Spinal cord (tissue), 10 donors: ENCODE data around the gene SLC7A6. TPM values are rescaled to one million over a fixed set of nuclear protein-coding genes. Genes with fewer than 3 reads are reported as not detected.

Experiments used
- DNase-seq, 6 donors: peaks; one replicate each; pipeline versions ENCODE4 v3.0.0 to v3.0.0-alpha.2; 2013 to 2015; ENCODE audit warnings: low spot score in 6 of 6, low read depth in 4 of 6
- H3K27ac ChIP-seq: one replicate; pipeline ENCODE4 v1.5.1; 2013; ENCODE audit warnings: low read depth, low read length, control low read depth
- H3K27me3 ChIP-seq: one replicate; pipeline ENCODE4 v1.6.1; 2013; ENCODE audit warnings: low read length; ENCODE audit not compliant: control insufficient read depth, insufficient read depth
- H3K36me3 ChIP-seq: one replicate; pipeline ENCODE4 v1.6.1; 2013; ENCODE audit warnings: low read length; ENCODE audit not compliant: control insufficient read depth, insufficient read depth
- H3K4me1 ChIP-seq: one replicate; pipeline ENCODE4 v1.6.1; 2013; ENCODE audit warnings: low read length; ENCODE audit not compliant: control insufficient read depth, insufficient read depth
- H3K4me3 ChIP-seq: one replicate; pipeline ENCODE4 v1.5.1; 2013; ENCODE audit warnings: low read depth, low read length, control low read depth
- H3K9me3 ChIP-seq: one replicate; pipeline ENCODE4 v1.6.1; 2013; ENCODE audit warnings: low read length; ENCODE audit not compliant: control insufficient read depth, insufficient read depth
- WGBS: methylation state at CpG from one replicate; pipeline ENCODE4 v1.1.5; 2013; ENCODE audit warnings: missing lambda C conversion rate; ENCODE audit not compliant: insufficient coverage; 5-methylcytosine and 5-hydroxymethylcytosine counted together
- polyA plus RNA-seq, 2 donors: library from polyadenylated mRNA; unstranded; fragments of 120-200 nt; gene quantifications; one replicate each; pipeline ENCODE4 v1.2.1, GENCODE V29; 2013; ENCODE audit not compliant: insufficient read length in 2 of 2
- total RNA-seq, 2 donors: library from RNA; depleted of rRNA in 1 of 2; stranded (reverse); fragments of 120-200 nt in 1 of 2; fragments of >200 nt in 1 of 2; gene quantifications; one replicate each; pipeline versions ENCODE4 v1.2.3 to v1.2.4, GENCODE V29; 2013 to 2014
- donor health status: healthy.

Gene SLC7A6
- total and polyA plus RNA-seq, 4 donors = 20.2 to 28.3 (median 24.0) TPM

GRCh38 chr16:68276223-68276622 is 11.9 kb downstream of the SLC7A6 start:
- no CpG with 5 or more reads among the region's 3 CpGs for WGBS
- no peak overlapping the region for H3K27ac ChIP-seq
- no peak for DNase-seq
- no peaks in the 10 kb centered on the region for H3K27me3 ChIP-seq
- no peaks in the 10 kb centered on the region for H3K9me3 ChIP-seq
- H3K4me3 ChIP-seq = no peak overlapping the region
- H3K36me3 ChIP-seq = peaks cover 36% of the 10 kb centered on the region
- no peaks in the 10 kb centered on the region for H3K4me1 ChIP-seq

GRCh38 chr16:68279726-68280558 is 15.6 kb downstream of the SLC7A6 start:
- Histone ChIP-seq H3K4me1 (no peaks in the 10 kb centered on the region), H3K9me3 (no peaks in the 10 kb centered on the region), H3K27ac (no peak overlapping the region), H3K27me3 (no peaks in the 10 kb centered on the region), H3K4me3 (no peak overlapping the region), H3K36me3 (peaks cover 28% of the 10 kb centered on the region)
- 91% methylated on average over 12 of the region's 13 CpGs for WGBS
- DNase-seq = no peak

DNA sequence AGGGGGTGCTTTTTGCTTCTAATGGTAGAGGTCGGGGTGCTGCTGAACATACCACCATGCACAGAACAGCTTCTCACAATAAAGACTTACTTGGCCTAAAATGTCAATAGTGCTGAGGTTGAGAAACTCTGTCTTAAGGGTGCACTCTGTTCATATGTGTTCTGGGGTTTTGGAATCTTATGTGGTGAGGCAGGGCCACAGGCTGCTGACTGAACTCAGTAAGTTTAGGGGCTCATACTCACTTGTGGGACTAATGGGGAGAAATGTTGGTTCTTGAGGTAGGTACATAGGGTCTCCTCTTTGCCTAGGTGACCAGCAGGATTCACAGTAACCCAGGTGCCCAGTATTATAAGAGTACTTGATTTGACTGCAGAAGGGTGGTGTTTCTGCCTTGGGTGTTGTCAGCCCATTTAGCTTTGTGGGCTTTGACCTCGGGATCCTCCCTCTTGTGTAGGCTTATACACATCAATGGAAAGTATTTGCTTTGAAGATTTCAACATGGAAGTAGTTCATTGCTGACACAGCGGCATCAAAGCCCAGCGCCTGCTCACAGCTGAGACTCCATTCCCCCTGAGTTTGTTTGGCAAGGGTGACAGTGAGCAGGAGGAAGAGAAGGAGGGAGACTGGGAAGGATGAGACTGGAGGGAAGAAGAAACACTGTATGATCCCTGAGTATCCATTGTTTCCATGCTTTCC is 17.2 kb downstream of the SLC7A6 start:
- no peak for DNase-seq
- WGBS = 90% methylated on average over 2 of the region's 4 CpGs
- H3K36me3 ChIP-seq = peaks cover 26% of the 10 kb centered on the region
- H3K4me3 ChIP-seq = no peak overlapping the region
- H3K9me3 ChIP-seq = no peaks in the 10 kb centered on the region
- no peak overlapping the region for H3K27ac ChIP-seq
- no peaks in the 10 kb centered on the region for H3K27me3 ChIP-seq
- no peaks in the 10 kb centered on the region for H3K4me1 ChIP-seq

- DNase-seq = no peak
- H3K27ac ChIP-seq = no peak overlapping the region
- H3K4me1 ChIP-seq = no peaks in the 10 kb centered on the region
- WGBS = no CpG with 5 or more reads among the region's 4 CpGs
- no peaks in the 10 kb centered on the region for H3K9me3 ChIP-seq
- H3K4me3 ChIP-seq = no peak overlapping the region
- no peaks in the 10 kb centered on the region for H3K27me3 ChIP-seq
- peaks cover 26% of the 10 kb centered on the region for H3K36me3 ChIP-seq
Measured at GRCh38 chr16:68282064-68282452, 17.7 kb downstream of the SLC7A6 start.

DNA sequence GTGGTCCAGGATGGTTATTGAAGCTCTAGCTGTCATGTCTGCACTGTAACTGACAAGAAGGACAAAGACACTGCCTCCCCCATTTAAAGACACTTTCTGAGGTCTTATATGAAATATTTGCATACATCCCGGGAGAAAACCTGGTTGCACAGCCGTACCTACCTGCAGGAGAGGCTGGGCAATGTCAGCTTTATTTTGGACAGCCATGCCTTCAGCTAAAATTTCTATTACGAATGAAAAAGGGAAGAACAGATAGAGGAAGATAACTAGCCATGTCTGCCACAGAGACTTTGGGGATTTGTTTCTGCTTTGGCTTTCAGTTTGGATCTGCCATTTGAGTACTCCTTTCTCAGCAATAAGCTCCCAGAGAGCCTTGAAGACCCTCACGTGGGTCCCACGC is 19.0 kb downstream of the SLC7A6 start:
- no peak for DNase-seq
- Histone ChIP-seq H3K9me3 (no peaks in the 10 kb centered on the region), H3K4me1 (no peaks in the 10 kb centered on the region), H3K27me3 (no peaks in the 10 kb centered on the region), H3K4me3 (no peak overlapping the region), H3K27ac (no peak overlapping the region), H3K36me3 (peaks cover 29% of the 10 kb centered on the region)
- WGBS = 89% methylated on average over 3 of the region's 5 CpGs

DNA sequence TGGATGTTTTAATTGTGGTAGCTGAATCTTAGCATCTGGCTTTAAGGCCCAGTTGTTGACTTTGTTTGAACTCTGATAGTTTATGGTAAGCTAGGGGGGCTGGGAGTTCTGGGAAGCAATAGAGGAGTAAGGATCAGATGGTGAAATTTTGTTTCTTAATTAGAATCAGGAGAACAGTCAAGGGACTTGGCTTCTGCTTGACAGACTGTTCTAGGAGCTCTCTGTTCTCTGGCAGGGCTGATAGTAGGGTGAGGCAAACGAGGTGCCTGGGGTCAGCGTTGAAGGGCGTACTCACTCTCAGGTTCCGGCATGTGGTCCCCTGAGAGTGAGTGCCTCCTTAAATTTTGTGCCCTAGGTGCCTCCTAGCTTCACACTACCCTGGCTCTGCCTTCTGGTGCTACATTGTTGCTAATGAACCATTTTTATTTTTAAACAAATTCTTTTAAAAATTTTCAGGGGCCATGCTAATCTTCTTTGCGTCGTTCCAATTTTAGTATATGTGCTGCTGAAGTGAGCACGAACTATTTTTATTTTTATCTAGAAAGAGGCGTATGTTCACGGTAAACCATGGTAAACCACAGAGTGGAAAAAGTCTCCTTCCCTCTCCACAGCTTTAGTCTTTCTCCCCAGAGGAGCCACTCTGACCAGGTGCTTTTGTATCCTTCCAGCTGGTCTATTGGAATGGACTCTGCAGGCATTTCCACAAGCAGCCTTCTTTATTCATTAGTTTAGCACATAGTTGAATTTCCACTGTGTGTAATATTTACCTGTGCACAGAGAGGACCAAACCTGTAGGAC is 19.7 kb downstream of the SLC7A6 start:
- Histone ChIP-seq H3K4me3 (no peak overlapping the region), H3K27ac (no peak overlapping the region), H3K9me3 (no peaks in the 10 kb centered on the region), H3K4me1 (no peaks in the 10 kb centered on the region), H3K36me3 (peaks cover 27% of the 10 kb centered on the region), H3K27me3 (no peaks in the 10 kb centered on the region)
- WGBS = 77% methylated on average over 3 of the region's 9 CpGs
- DNase-seq = no peak

- Histone ChIP-seq H3K27ac (no peak overlapping the region), H3K4me1 (no peaks in the 10 kb centered on the region), H3K36me3 (peaks cover 22% of the 10 kb centered on the region), H3K9me3 (no peaks in the 10 kb centered on the region), H3K27me3 (no peaks in the 10 kb centered on the region), H3K4me3 (no peak overlapping the region)
- WGBS = 85% methylated on average over 3 of the region's 5 CpGs
- no peak for DNase-seq
Measured at GRCh38 chr16:68284847-68285246, 20.5 kb downstream of the SLC7A6 start.

DNA sequence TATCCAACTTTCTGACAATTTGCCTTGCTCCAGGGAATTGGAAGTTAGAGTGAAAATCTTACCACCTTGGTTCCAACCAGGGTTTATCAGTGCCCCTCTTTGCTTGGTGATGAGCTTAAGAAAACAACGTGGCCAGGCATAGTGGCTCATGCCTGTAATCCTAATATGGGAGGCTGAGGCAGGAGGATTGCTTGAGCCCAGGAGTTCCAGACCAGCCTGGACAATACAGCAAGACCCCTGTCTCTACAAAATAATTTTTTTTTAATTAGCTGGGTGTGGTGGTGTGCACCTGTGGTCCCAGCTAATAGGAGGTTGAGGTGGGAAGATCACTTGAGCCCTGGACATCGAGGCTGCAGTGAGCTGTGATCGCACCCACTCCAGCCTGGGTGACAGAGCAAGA is 21.4 kb downstream of the SLC7A6 start:
- no CpG with 5 or more reads among the region's 3 CpGs for WGBS

GRCh38 chr16:68286153-68287074 is 22.1 kb downstream of the SLC7A6 start:
- no peak overlapping the region for H3K27ac ChIP-seq
- peaks cover 32% of the 10 kb centered on the region for H3K36me3 ChIP-seq
- DNase-seq = no peak
- no peak overlapping the region for H3K4me3 ChIP-seq
- H3K27me3 ChIP-seq = no peaks in the 10 kb centered on the region
- WGBS = 86% methylated on average over 8 of the region's 12 CpGs
- H3K9me3 ChIP-seq = no peaks in the 10 kb centered on the region
- H3K4me1 ChIP-seq = no peaks in the 10 kb centered on the region

More for the DNA sequence above, 21.4 kb downstream of the SLC7A6 start:
- Histone ChIP-seq H3K4me1 (no peaks in the 10 kb centered on the region), H3K36me3 (peaks cover 29% of the 10 kb centered on the region), H3K4me3 (no peak overlapping the region), H3K27ac (no peak overlapping the region), H3K27me3 (no peaks in the 10 kb centered on the region), H3K9me3 (no peaks in the 10 kb centered on the region)
- no peak for DNase-seq
